HG03066 (cell line): Measurements from ENCODE around the gene ACTR3C.
"Not testable (repeated sequence)": the region's sequence is repeated elsewhere in the genome, so short reads cannot be mapped to it uniquely, and the experiment has no call there.

Experiments
- ATAC-seq: cut with Tn5 transposase; IDR thresholded peaks from one replicate; pipeline ENCODE4 v1.9.1; 2021; ENCODE audit warnings: low read depth; ENCODE audit not compliant: unreplicated experiment

The ACTR3C gene

DNA sequence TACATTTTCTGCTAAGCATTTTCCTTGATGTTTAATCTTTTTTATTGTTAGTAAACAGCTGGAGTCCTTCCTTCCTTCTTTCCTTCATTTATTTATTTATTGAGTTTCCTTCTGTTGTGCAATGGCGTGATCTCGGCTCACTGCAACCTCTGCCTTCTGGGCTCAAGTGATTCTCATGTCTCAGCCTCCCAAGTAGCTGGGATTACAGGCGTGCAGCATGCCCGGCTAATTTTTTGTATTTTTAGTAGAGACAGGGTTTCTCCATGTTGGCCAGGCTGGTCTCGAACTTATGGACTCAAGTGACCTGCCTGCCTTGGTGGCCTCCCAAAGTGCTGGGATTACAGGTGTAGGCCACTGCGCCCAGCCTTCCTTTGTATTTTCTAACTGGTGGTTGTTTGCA, 6.4 kb downstream of the ACTR3C start:
- ATAC-seq = not testable (repeated sequence)

DNA sequence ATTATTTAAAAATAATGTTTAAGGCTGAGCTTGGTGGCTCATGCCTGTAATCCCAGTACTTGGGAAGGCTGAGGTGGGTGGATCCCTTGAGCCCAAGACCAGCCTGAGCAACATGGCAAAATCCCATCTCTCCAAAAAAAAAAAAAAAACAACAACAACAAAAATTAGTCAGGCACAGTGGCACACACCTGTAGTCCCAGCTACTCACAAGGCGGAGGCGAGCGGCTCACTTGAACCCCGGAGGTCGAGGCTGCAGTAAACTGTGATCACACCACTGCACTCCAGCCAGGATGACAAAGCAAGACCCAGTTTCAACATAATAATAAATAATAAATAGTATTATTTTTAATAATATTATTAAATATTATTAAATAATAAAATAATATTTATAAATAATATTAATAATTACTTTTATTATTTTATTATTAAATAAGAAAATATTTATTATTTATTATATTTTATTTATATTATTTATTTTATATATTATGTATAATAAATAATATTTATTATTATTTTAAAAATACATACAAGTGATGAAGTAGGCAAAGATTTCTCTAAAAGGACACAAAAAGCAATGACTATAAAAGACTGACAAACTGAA, 8.6 kb downstream of the ACTR3C start:
- no peak for ATAC-seq

DNA sequence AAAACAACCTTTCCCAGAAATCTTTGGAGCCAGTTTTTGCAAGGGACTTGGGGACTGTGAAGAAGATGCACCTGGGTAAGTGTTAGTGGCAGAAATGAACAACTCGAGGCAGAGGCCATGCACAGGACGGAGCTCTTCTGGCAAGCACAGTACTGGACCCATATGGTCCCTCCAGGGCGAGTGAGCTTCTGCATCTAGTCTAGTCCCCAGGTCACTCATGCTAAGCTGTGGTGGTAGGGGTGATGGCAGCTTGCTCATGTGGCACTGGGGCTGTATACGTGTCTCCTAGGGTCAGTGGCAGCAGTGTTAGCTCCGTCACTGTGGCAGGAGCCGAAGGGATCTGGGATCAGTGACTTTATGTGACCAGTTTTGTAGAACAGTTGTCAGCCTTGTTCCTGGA, 9.5 kb downstream of the ACTR3C start:
- no peak for ATAC-seq

DNA sequence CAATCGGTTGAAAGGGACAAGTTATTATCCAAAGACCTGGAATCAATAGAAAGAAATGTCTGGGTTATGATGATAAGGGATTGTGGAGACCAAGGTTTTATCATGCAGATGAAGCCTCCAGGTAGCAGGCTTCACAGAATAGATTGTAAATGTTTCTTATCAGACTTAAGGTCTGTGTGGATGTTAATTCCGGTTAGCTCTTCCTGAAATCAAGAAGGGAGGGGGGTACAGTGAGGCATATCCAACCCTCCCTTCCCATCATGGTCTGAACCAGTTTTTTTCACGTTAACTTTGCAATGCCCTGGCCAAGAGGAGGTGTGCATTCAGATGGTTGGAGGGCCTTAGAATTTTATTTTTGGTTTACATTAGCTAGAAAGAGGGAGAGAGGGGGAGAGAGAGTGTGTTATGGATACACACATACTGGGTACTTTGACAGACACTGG, 10.0 kb downstream of the ACTR3C start:
- ATAC-seq = no peak

DNA sequence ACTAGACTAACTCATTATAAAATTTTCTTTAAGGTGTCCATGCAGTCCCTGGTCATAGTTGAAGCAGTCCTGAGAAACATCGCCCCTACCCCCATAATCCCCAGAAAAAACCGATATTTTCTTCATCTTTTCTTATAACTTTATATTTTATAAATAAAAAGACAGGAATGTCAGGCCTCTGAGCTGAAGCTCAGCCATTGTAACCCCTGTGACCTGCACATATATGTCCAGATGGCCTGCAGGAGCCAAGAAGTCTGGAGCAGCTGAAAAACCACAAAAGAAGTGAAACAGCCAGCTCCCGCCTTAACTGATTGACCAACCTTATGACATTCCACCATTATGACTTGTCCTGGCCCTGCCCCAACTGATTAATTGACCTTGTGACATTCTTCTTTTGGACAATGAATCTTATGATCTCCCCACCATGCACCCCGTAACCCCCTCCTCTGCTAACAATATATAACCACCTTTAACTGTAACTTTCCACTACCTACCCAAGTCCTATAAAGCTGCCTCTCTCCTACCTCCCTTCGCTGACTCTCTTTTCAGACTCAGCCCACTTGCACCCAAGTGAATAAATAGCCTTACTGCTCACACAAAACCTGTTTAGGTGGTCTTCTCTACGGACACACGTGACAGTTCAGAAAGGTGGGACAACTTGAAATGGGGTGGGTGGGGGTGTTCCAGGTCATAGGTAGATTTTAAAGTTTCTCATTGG, 10.5 kb downstream of the ACTR3C start:
- ATAC-seq = not testable (repeated sequence)

DNA sequence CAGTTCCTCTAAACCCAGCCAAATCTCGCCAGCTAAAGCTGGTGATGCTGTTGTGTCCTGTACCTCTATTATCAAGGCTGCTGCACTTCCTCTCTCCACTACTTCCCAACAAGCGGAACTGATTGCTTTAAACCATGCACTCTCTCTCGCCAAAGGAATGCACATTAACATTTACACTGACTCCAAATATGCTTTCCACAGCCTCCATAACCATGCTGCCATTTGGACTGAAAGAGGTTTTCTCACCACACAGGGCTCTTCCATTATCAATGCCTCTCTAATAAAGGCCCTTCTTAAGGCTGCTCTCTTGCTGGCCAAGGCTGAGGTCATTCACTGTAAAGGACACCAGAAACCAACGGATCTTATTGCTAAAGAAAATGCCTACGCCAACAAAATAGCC, 11.6 kb downstream of the ACTR3C start:
- no peak for ATAC-seq

DNA sequence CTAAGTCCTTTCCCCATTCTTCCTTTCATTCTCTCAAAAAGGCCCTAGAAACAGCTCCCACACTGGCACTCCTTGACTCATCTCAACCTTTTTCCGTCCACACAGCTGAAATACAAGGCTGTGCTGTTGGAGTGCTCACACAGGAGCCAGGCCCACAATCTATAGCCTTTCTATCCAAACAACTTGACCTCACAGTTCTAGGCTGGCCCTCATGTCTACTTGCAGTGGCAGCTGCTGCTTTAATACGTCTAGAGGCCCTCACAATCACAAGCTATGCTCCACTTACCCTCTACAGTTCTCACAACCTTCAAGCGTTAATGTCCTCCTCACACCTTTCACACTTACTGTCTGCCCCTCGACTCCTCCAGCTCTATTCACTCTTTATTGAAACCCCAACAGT, 12.2 kb downstream of the ACTR3C start:
- ATAC-seq = no peak

DNA sequence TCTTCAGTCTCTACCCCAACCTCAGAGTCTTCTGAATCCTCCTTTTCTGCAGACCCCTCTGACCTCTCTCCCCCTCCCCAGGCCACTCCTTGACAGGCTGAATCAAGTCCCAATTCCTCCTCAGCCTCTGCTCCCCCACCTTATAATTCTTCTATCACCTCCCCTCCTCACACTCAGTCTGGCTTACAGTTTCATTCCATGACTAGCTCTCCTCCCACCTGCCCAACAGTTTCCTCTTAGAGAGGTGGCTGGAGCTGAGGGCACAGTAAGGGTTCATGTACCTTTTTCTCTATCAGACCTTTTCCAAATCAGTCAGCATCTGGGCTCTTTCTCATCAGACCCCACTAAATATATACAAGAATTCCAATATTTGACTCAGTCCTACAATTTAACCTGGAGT, 14.8 kb downstream of the ACTR3C start:
- no peak for ATAC-seq

DNA sequence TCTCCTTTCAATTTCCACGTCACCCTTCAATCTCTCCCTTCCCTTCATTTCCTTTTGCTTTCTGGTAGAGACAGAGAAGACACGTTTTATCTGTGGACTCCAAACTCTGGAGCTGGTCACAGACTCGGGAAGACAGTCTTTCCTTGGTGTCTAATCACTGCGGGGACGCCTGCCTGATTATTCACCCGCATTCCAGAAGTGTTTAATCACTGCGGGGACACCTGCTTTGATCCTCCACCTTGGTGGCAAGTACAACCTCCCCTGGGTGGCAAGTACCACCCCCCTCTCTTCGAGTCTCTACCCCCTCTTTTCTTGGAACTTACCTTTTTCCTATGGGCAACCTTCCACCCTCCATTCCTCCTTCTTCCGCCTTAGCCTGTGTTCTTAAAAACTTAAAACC, 15.4 kb downstream of the ACTR3C start:
- ATAC-seq = no peak

DNA sequence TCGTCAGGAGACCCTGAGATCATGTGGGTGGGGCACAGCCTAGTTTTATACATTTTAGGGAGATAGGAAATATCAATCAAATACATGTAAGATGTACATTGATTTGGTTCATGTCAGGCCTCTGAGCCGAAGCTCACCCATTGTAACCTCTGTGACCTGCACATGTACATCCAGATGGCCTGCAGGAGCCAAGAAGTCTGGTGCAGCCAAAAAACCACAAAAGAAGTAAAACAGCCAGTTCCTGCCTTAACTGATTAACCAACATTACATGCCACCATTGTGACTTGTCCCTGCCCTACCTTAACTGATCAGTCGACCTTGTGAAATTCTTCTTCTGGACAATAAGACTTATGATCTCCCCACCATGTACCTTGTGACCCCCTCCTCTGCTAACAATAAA, 16.2 kb downstream of the ACTR3C start:
- no peak for ATAC-seq

DNA sequence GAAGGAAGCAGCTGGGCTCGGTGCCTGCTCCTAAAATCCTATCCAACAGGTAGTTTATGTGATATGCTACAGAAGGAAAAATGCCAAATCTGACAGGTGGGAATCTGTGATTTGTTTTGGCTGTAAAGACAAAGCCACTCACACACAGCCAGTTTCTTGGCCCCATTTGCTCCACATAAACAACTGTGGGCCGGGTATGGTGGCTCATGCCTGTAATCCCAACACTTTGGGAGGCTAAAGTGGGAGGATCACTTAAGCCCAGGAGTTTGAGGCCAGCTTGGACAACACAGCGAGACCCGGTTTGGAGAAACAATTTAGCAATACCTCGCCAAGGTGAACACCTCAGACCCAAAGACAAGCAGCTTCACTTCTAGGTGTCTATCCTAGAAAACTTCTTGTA, 17.0 kb downstream of the ACTR3C start:
- not testable (repeated sequence) for ATAC-seq

DNA sequence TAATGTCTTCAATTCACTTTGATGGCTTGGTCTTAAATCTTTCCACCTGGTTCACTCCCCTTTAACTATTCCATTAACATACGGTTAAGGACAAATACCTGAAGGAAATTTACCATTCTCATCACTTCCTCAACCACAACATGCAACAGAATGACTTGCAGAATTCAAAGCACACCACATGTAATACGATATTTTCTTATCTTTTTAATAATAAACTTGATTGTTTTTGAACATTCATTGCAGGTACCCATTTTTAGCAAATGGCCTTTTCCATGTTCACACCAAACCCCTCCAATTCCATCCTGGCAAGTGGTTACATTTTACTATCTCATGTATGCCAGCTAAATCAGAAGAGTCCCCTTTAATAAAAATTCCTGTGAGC, 17.5 kb downstream of the ACTR3C start:
- not testable (repeated sequence) for ATAC-seq

DNA sequence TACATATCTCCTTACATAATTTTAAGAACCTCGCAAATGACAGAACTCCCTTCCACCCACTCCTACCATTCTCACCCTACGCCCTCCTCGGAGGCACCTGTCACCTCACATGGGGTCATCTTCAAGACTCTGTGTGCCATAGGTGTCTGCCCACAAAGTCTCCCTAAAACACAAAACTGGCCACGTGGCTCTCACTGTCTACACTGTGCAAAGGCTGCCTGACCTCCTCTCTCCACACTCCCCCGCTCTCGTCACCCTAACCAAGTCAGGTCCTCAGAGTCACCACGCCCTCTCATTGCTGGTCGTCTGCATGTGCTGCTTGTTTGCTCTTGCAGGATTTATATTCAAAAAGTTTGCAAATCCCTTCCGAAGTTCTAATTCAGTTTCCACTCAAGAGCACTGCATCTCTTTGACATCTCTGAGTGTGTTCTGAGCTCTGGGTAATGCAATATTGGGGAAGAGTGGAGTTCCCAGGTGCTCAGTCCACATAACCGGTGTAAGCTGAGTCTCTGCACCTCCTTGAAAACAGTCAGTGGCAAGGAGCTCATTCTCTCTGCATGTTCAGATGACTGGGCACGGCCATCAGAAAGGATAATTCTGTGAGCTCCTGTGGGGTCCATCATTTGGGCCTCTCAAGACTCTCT, 18.0 kb downstream of the ACTR3C start:
- ATAC-seq = not testable (repeated sequence)

DNA sequence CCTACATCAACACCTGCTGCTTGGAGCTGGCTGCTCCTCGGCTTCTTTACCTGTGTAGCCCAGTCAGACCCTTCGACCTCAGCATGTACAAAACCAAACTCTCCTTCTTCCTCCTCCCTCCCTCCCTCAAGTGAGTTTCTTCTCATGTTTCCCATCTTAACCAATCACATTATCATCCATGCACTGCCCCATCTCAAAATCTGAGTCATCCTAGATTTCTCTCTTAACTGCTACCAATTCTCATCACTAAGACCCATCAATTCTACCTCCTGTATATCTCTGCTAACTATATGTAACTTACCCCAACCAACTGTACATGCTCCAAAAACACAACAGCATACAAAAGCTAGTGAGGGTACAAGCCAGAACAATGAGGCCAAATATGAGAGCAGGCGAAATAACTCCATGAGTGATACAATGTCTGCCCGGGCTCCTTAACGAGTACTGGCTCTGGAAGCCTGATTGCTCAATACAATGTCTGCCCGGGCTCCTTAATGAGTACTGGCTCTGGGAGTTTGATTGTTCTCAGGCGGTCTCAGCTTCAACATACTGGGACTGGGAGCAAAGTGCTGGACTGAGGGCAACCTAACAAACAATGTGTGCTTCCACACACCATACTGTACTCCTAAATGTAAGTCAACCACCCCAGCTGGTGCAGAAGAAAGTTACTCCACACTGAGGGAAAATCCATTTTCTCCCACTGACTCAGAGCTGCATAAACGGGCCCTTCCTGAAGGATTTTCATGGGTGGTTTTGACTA, 18.7 kb downstream of the ACTR3C start:
- not testable (repeated sequence) for ATAC-seq

DNA sequence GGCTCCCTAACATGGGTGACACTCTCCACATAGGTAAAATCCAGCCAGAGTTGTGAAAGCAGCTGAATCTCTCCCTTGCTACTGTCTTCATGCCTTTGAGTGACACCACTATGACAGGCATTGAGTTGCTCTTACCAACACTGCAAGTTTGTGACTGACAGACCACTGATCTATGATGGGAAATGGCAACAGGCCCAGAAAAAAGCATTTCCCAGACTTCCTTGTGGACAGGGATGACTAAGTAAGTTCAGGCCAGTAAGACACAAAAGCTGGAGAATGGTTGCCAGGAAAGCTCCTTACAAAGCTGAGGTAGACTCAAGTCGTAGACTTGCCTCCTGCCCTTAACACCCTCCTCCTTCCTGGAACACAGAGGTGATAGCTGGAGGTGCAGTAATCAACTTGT, 20.4 kb downstream of the ACTR3C start:
- ATAC-seq = not testable (repeated sequence)

DNA sequence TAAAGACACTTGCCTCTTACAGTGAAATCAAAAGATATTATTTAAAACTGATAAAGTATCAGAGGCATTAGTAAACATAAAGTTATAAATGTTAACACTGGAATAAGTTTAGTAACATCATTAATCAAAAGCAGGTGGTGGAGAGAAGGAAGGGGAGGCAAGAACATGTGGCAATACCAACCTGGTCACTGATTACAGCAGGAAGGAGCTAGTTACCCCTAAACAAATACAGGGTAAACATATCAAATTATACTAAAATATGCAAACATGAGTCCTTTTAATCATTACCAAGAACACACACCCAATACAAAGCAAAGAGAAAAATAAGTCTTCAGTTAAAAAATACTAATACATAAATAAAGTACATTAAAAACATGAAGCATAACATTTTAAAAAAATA, 25.4 kb downstream of the ACTR3C start:
- not testable (repeated sequence) for ATAC-seq

DNA sequence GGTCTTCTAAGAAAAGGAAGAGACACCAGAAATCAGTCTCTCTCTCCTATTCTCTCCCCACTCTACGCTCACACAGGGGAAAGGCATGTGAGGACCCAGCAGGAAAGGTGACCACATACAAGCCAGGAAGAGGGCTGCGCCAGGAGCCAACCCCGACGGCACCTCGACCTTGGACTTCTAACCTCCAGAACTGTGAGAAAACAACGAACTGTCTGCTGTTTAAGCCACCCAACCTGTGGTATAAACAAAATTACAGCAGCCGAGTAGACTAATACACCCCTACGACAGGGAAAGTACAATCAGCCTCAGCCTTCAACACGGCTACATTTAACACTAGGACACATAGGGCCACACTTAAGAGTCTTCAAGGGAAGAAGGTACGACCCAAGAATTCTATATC, 26.5 kb downstream of the ACTR3C start:
- not testable (repeated sequence) for ATAC-seq

DNA sequence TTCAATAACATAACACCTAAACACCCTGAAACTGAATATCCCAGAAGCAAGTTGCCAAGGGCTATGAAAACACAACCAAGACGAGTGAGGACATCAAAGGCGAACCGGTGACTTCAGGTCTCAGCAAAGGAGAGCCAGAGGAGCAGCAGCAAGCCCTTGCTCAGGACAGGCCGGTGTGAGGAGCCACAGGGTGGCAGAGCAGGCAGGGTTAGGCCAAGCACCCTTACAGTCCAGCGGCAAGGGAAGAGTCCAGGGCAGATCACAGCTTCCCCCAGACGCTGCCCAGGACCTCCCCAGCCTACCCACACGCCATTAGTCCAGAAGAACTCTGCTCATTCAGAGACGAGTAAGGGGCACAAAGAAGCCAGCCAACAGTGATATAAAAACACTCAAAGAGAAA, 27.7 kb downstream of the ACTR3C start:
- not testable (repeated sequence) for ATAC-seq

DNA sequence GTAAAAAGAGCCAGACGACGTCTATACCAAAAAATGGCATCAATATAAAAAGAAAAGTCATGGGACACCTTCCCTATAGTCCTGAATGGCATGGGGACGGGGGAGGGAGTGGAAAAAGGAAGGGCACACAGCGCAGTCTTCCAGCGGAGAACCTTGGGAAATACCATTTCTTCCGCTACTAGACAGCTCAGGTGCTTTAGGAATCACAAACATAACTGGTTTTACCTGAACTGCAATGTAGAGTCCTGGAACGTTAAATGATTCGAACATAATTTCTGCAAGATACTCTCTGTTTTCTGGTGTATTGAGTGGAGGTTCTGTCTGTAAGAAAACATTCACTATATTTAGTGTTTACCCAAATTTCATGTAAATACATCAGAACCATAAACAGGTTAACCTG, 28.3 kb downstream of the ACTR3C start:
- ATAC-seq = not testable (repeated sequence)

DNA sequence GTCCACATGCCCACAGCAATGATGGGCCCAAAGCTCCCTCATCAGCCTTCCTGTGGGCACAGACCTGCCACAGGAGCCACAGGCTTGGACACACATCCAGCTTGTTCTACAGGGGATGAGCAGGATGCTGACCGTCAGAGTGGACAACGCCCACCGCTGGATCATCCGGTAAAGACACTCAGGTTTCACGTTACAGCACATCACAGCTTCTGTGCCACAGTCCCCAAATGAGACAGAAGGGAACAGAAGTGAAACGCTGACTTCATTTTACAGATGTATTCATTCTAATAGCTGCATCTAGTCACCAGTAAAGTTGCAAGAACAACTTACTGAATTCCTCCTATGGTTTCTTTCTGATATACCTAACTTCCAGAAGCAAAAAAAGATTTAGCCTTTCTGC, 33.0 kb downstream of the ACTR3C start:
- not testable (repeated sequence) for ATAC-seq

DNA sequence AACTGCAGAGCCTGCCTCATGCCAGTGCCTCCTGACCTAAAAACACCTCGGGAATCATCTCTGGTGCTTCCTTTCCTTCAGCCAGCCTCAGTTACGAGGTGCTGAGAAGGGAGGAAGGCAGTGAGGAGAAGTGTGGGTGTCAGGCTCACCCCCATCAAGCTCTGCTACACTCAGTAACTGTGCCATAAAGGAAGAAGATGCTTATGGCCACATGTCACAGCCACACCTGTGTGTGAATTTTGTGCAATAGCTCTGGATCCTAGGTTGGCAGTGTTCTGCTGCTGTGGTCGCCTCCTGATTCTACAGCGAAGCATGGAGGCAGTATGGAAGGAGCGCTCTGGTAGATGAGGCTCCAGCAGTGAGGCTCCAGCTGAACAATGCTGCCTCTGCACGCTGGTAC, 34.5 kb downstream of the ACTR3C start:
- not testable (repeated sequence) for ATAC-seq
